Hepatocyte (in vitro differentiated cells): ENCODE measurements around the gene ABHD4. TPM values are rescaled to one million over a fixed set of nuclear protein-coding genes. Genes with fewer than 3 reads are reported as not detected.
A peak's percentile ranks its signal among the peaks of the same experiment; 100 is the strongest.

Experiments used
- DNase-seq: peaks from one replicate; pipeline ENCODE4 v3.0.0-alpha.2; 2016; ENCODE audit warnings: low spot score
- H2AFZ ChIP-seq: fragments of 200-600 bp; sonication (generic); 2 replicates; pipeline ENCODE4 v1.6.0; 2016; ENCODE audit warnings: antibody characterized with exemption, mild to moderate bottlenecking
- H3K27ac ChIP-seq: fragments of 200-600 bp; sonication (generic); 2 replicates; pipeline ENCODE4 v1.5.1; 2016; ENCODE audit warnings: mild to moderate bottlenecking
- H3K27me3 ChIP-seq: fragments of 200-600 bp; sonication (generic); 2 replicates; pipeline ENCODE4 v1.6.1; 2016
- H3K36me3 ChIP-seq: fragments of 200-600 bp; sonication (generic); replicated peaks from 2 replicates; pipeline ENCODE4 v1.5.1; 2016; ENCODE audit warnings: low read depth; ENCODE audit not compliant: insufficient read depth
- H3K4me1 ChIP-seq: fragments of 200-600 bp; sonication (generic); 2 replicates; pipeline ENCODE4 v1.5.1; 2016; ENCODE audit warnings: mild to moderate bottlenecking, moderate library complexity; ENCODE audit not compliant: insufficient read depth
- H3K4me2 ChIP-seq: fragments of 200-600 bp; sonication (generic); 2 replicates; pipeline ENCODE4 v1.6.0; 2016
- H3K4me3 ChIP-seq: fragments of 200-600 bp; sonication (generic); 2 replicates; pipeline ENCODE4 v1.5.1; 2016; ENCODE audit warnings: mild to moderate bottlenecking
- H3K79me2 ChIP-seq: fragments of 200-600 bp; sonication (generic); 2 replicates; pipeline ENCODE4 v1.6.0; 2017; ENCODE audit warnings: mild to moderate bottlenecking
- H3K9me2 ChIP-seq: fragments of 200-600 bp; sonication (generic); replicated peaks from 2 replicates; pipeline ENCODE4 v1.6.0; 2017; ENCODE audit warnings: mild to moderate bottlenecking; ENCODE audit not compliant: insufficient read depth
- H3K9me3 ChIP-seq: fragments of 200-600 bp; sonication (generic); 2 replicates; pipeline ENCODE4 v1.5.1; 2016; ENCODE audit warnings: low read depth, mild to moderate bottlenecking
- H4K20me1 ChIP-seq: fragments of 200-600 bp; sonication (generic); 2 replicates; pipeline ENCODE4 v1.6.0; 2016; ENCODE audit warnings: mild to moderate bottlenecking; ENCODE audit not compliant: insufficient read depth, poor library complexity, severe bottlenecking
- EZH2 ChIP-seq: fragments of 200-600 bp; sonication (generic); IDR thresholded peaks from 2 replicates; pipeline ENCODE4 v1.6.1; 2016; ENCODE audit warnings: antibody characterized with exemption, mild to moderate bottlenecking, borderline replicate concordance
- EZH2phosphoT487 ChIP-seq: fragments of 200-600 bp; sonication (generic); IDR thresholded peaks from one replicate; pipeline ENCODE4 v1.6.1; 2018; ENCODE audit warnings: antibody characterized with exemption, mild to moderate bottlenecking, low read depth, moderate library complexity; ENCODE audit not compliant: unreplicated experiment, severe bottlenecking
- WGBS: methylation state at CpG from one replicate; pipeline ENCODE4 v1.1.6; 2016; ENCODE audit warnings: low lambda C conversion rate; ENCODE audit errors: missing lambda C conversion rate; 5-methylcytosine and 5-hydroxymethylcytosine counted together
- polyA plus RNA-seq: library from polyadenylated mRNA; unstranded; fragments of >200 nt; fragmentation: Nextera tagmentation; extraction: Ambion mirVana; gene quantifications from 2 replicates; pipeline ENCODE4 v1.2.1, GENCODE V29; 2016
- total RNA-seq: library from RNA; depleted of rRNA; stranded (reverse); fragments of >200 nt; gene quantifications from 2 replicates; pipeline ENCODE4 v1.2.3, GENCODE V29; 2014
- TF ChIP-seq, protein P1 (sequence below): fragments of 200-600 bp; sonication (generic); IDR thresholded peaks from 2 replicates; pipeline ENCODE4 v1.5.1; 2016; ENCODE audit warnings: antibody characterized with exemption, mild to moderate bottlenecking; ENCODE audit not compliant: poor library complexity

ABHD4 gene
- total and polyA plus RNA-seq, 2 experiments from 2014 or later = 30.7 to 49.8 TPM

DNA sequence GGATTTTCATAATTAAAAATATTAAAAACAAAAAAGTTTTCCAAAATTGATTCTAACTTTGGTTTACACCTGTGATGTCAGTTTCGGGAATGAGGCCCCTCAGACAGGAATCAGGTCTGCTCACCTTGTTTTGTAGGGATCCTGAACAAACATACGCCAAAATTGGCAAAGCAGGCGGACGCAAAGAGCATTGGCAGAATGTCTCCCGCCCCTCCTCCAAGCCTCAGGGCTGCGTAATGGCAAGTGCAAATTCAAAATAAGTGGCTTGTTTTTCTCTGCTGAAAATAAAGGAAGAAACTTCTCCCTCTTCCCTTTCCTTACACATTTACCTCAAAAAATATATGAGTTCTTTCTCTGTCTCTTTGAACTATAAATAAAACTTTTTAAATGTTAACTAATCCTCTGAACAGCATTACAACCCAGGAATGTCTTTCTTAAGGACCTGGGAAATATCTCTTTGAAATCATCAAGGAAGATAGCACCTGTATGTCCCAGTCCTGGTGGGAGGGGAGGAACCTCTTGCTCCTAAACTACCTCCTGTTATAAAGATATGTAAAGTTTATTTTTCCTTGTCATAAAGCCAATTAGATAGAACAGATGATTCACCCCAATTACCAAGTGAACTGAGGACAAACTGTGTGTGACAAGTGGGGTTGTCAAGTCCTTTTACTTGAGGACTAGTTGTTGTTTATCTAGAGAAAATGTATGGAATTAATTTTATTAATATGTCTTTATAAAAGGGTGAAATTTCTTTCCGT is 29.6 kb downstream of the ABHD4 start:
- Histone ChIP-seq H3K79me2 (no peaks in the 10 kb centered on the region), H3K4me3 (no peak overlapping the region), H4K20me1 (no peaks in the 10 kb centered on the region), H3K4me2 (no peak overlapping the region), H3K9me3 (no peaks in the 10 kb centered on the region), H3K36me3 (no peaks in the 10 kb centered on the region), H3K27me3 (no peaks in the 10 kb centered on the region), H2AFZ (no peak overlapping the region), H3K9me2 (no peaks in the 10 kb centered on the region), H3K27ac (peak overlapping the region; percentile 29), H3K4me1 (no peaks in the 10 kb centered on the region)
- WGBS = 72% methylated on average over 7 of the region's 7 CpGs
- no peak for DNase-seq
- TF ChIP-seq EZH2 = no peak
- TF ChIP-seq, protein P1, sequence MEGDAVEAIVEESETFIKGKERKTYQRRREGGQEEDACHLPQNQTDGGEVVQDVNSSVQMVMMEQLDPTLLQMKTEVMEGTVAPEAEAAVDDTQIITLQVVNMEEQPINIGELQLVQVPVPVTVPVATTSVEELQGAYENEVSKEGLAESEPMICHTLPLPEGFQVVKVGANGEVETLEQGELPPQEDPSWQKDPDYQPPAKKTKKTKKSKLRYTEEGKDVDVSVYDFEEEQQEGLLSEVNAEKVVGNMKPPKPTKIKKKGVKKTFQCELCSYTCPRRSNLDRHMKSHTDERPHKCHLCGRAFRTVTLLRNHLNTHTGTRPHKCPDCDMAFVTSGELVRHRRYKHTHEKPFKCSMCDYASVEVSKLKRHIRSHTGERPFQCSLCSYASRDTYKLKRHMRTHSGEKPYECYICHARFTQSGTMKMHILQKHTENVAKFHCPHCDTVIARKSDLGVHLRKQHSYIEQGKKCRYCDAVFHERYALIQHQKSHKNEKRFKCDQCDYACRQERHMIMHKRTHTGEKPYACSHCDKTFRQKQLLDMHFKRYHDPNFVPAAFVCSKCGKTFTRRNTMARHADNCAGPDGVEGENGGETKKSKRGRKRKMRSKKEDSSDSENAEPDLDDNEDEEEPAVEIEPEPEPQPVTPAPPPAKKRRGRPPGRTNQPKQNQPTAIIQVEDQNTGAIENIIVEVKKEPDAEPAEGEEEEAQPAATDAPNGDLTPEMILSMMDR = no peak
- TF ChIP-seq EZH2phosphoT487 = no peak

DNA sequence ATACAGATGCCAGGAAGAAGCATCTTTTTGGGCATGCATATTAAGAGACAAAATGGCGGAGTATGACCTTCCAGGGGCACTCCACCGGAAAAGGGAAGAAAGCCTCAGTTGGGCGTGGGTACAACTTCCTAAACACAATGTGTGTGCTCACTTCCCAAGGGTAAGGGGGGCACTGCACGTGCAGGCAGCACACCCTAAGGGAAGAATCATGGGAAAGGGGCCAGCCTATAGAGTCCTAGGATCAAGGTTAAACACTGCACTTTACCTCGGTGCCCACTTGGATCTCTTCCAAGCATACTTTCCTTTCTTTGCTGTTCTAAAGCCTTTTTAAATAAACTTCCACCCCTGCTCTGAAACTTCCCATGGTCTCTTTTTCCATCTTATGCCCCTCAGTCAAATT is 31.3 kb downstream of the ABHD4 start:
- Histone ChIP-seq H3K4me1 (no peaks in the 10 kb centered on the region), H3K9me2 (no peaks in the 10 kb centered on the region), H3K79me2 (no peaks in the 10 kb centered on the region), H4K20me1 (no peaks in the 10 kb centered on the region), H3K4me2 (no peak overlapping the region), H3K27me3 (no peaks in the 10 kb centered on the region), H2AFZ (no peak overlapping the region), H3K4me3 (no peak overlapping the region), H3K9me3 (no peaks in the 10 kb centered on the region), H3K36me3 (no peaks in the 10 kb centered on the region), H3K27ac (no peak overlapping the region)
- DNase-seq = no peak
- TF ChIP-seq, protein P1 = no peak
- TF ChIP-seq EZH2 = no peak
- no peak for TF ChIP-seq EZH2phosphoT487
- WGBS = 92% methylated on average over 5 of the region's 5 CpGs

DNA sequence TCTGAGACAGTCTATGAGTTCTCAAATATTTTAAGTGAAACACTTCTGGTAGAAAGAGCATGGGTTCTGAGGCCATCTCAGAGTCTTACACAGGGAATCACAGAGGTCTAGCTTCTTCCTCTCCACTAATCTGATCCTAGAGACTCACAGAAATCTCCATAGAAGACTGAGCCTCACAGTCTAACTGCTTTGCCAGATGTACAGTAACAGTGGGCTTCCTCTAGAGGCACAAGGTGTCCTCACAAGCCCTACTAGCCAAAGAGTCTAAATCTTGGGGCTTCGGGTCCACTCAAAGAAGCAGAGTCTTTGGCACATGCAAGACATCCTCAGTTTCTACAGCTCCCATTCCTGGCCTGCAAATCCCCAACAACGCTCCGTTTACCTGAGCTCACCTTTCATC is 32.0 kb downstream of the ABHD4 start:
- H3K36me3 ChIP-seq = no peaks in the 10 kb centered on the region
- DNase-seq = no peak
- no peaks in the 10 kb centered on the region for H3K4me1 ChIP-seq
- no peaks in the 10 kb centered on the region for H3K9me2 ChIP-seq
- H3K27me3 ChIP-seq = no peaks in the 10 kb centered on the region
- no peaks in the 10 kb centered on the region for H3K9me3 ChIP-seq
- no peak overlapping the region for H2AFZ ChIP-seq
- H3K4me3 ChIP-seq = no peak overlapping the region
- no peaks in the 10 kb centered on the region for H4K20me1 ChIP-seq
- 97% methylated on average over 3 of the region's 3 CpGs for WGBS
- no peak overlapping the region for H3K27ac ChIP-seq
- H3K4me2 ChIP-seq = no peak overlapping the region
- H3K79me2 ChIP-seq = no peaks in the 10 kb centered on the region
- no peak for TF ChIP-seq EZH2

DNA sequence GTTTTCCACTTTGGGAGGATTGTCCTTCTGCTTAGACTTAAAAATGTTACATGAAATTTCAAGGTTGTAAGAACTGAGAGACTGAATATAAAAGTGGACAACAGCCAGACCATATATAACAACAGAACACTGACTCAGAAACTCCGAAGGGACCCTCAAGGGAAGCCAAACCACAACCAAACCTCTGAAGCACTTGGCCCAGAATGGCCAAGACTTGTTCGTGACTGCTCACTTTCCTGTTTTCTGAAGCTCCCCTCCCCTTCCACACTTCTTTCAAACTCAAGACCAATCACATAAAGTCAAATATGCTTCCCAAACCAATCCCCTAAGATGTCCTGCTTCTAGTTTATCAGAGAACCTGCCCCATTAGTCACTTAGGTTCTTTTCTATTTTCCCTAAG is 32.4 kb downstream of the ABHD4 start:
- no peaks in the 10 kb centered on the region for H3K4me1 ChIP-seq
- 91% methylated on average over 2 of the region's 2 CpGs for WGBS
- TF ChIP-seq EZH2 (no peak), EZH2phosphoT487 (no peak)
- TF ChIP-seq, protein P1 = no peak
- H3K27ac ChIP-seq = no peak overlapping the region
- H3K4me3 ChIP-seq = no peak overlapping the region
- H3K9me3 ChIP-seq = no peaks in the 10 kb centered on the region
- no peak overlapping the region for H2AFZ ChIP-seq
- no peak overlapping the region for H3K4me2 ChIP-seq
- H3K36me3 ChIP-seq = no peaks in the 10 kb centered on the region
- H3K79me2 ChIP-seq = no peaks in the 10 kb centered on the region
- H4K20me1 ChIP-seq = no peaks in the 10 kb centered on the region
- no peaks in the 10 kb centered on the region for H3K27me3 ChIP-seq
- H3K9me2 ChIP-seq = no peaks in the 10 kb centered on the region
- no peak for DNase-seq
